Suppressor macrophage treated with lipopolysaccharide for 4 hours (primary cell): ENCODE measurements around the gene RLBP1.
"Not testable (repeated sequence)": the region's sequence is repeated elsewhere in the genome, so short reads cannot be mapped to it uniquely, and the experiment has no call there.

ENCODE experiments used
- DNase-seq: peaks from one replicate; pipeline ENCODE4 v3.0.0-alpha.2; 2020

The RLBP1 gene

GRCh38 chr15:89221543-89221942 lies at the start of gene RLBP1:
RLBP1 (minus strand) TSS chr15:89221579; CDS start chr15:89218975, 2,604 bp downstream.
- DNase-seq, result no peak

GRCh38 chr15:89250142-89250541 lies 28.8 kb upstream of the RLBP1 start:
- DNase-seq, result not testable (repeated sequence)

- no peak for DNase-seq
Observed at GRCh38 chr15:89248584-89248983, 27.2 kb upstream of the RLBP1 start.

- DNase-seq, result no peak
Observed at GRCh38 chr15:89247446-89247845, 26.1 kb upstream of the RLBP1 start.

- peak; percentile 25 for DNase-seq
Observed at GRCh38 chr15:89244574-89244903, 23.2 kb upstream of the RLBP1 start.

- DNase-seq, result peak; percentile 92
Observed at GRCh38 chr15:89243691-89244573, 22.6 kb upstream of the RLBP1 start, which contains the start of gene FANCI. FANCI (plus strand) TSS chr15:89243979; CDS start chr15:89247648, 3,669 bp downstream.

- DNase-seq, result peak; percentile 12
Observed at GRCh38 chr15:89243046-89243690, 21.8 kb upstream of the RLBP1 start.

- peak; percentile 54 for DNase-seq
Observed at GRCh38 chr15:89239883-89240810, 18.8 kb upstream of the RLBP1 start.

- DNase-seq, result no peak
Observed at GRCh38 chr15:89231832-89232231, 10.5 kb upstream of the RLBP1 start.

GRCh38 chr15:89230277-89230676 lies 8.9 kb upstream of the RLBP1 start:
- DNase-seq, result no peak

- DNase-seq, result no peak
Observed at GRCh38 chr15:89227425-89227824, 6.0 kb upstream of the RLBP1 start.

- no peak for DNase-seq
Observed at GRCh38 chr15:89226359-89227221, 5.2 kb upstream of the RLBP1 start.

GRCh38 chr15:89225588-89225987 lies 4.2 kb upstream of the RLBP1 start:
- DNase-seq, result no peak

GRCh38 chr15:89218531-89218930 lies 2.8 kb downstream of the RLBP1 start:
- no peak for DNase-seq

- no peak for DNase-seq
Observed at GRCh38 chr15:89217686-89218376, 3.5 kb downstream of the RLBP1 start.

- no peak for DNase-seq
Observed at GRCh38 chr15:89217031-89217430, 4.3 kb downstream of the RLBP1 start.

- DNase-seq, result no peak
Observed at GRCh38 chr15:89215627-89216026, 5.8 kb downstream of the RLBP1 start.

GRCh38 chr15:89211678-89212170 lies 9.7 kb downstream of the RLBP1 start:
- no peak for DNase-seq

GRCh38 chr15:89209057-89209456 lies 12.3 kb downstream of the RLBP1 start:
- DNase-seq, result no peak

- DNase-seq, result no peak
Observed at GRCh38 chr15:89208256-89208655, 13.1 kb downstream of the RLBP1 start.

GRCh38 chr15:89206908-89207331 lies 14.5 kb downstream of the RLBP1 start:
- DNase-seq, result peak; percentile 79
